ENCODE data around the gene CLNK. TPM values are rescaled to one million over a fixed set of nuclear protein-coding genes. Genes with fewer than 3 reads are reported as not detected.
A peak's percentile ranks its signal among the peaks of the same experiment; 100 is the strongest.

CLNK gene
- total and polyA plus RNA-seq, 5 donors from 2014 or later = 0.67 to 4.5 (median 2.5) TPM

DNA sequence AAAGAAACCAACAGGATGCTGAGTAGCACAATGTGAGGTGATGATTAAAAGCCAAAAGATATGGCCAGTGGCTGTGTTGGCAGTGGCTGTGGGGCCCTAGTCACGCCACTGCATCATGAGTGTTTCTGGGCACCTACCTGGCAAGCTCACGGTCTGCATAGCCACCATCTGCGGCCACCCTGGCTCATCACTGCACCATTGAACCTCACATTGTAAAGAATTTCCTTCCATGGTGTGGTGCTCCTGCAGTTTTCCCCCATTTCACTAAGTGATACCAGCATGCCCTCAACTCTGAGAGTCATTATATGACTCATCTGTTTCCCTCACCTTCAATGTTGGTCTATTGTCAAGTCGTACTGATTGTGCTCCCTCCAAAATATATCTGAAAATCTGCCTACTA lies 45.5 kb upstream of the CLNK start:
- H3K4me1 ChIP-seq (ENCODE audit: control insufficient read depth, insufficient read depth, low read length, poor library complexity, severe bottlenecking) = peaks cover 12% of the 10 kb centered on the region
- H3K4me1 Mint-ChIP-seq = peaks cover 17 to 74% (median 37%) of the 10 kb centered on the region in 4 donors
- peak overlapping the region; percentile 41 for H3K4me3 ChIP-seq (ENCODE audit: low read depth, low read length)
- H3K36me3 ChIP-seq (ENCODE audit: control insufficient read depth, insufficient read depth, low read length) = no peaks in the 10 kb centered on the region
- no peaks in the 10 kb centered on the region for H3K9me3 ChIP-seq (ENCODE audit: control insufficient read depth in 2 of 2, low read length in 2 of 2)
- H3K27ac Mint-ChIP-seq = peak overlapping the region; percentile 5 to 90 (median 49)
- no peaks in the 10 kb centered on the region for H3K27me3 ChIP-seq (ENCODE audit: control insufficient read depth, insufficient read depth, low read length)
- peaks cover 0 to under 1% (median 0%) of the 10 kb centered on the region in 7 donors for H3K9me3 Mint-ChIP-seq
- ATAC-seq (ENCODE audit: low read depth in 2 of 2) = no peak
- no peaks in the 10 kb centered on the region for H3K36me3 Mint-ChIP-seq
- peak overlapping the region; percentile 18 for H3K27ac ChIP-seq (ENCODE audit: insufficient read depth, low read length, poor library complexity, severe bottlenecking)
- no peak for DNase-seq
- H3K27me3 Mint-ChIP-seq = peaks cover 6% of the 10 kb centered on the region
- H3K4me3 Mint-ChIP-seq = peak overlapping the region; percentile 34 to 78 (median 62)

DNA sequence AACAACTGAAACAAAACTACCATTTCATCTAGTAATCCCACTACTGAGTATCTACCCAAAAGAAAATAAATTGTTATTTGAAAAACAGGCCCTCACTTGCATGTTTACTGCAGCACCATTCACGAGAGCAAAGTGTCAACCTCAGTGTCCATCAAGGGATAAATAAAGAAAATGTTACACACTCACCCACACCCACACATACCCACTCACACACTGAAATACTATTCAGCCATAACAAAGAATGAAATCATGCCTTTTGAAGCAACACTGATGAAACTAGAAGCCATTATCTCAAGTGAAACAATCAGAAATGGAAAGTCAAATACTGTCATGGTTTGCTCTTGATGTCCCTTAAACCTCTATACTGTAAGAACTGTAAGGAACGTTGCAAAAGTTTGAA lies 44.8 kb upstream of the CLNK start:
- peak overlapping the region; percentile 18 to 48 (median 32) for H3K4me3 Mint-ChIP-seq

DNA sequence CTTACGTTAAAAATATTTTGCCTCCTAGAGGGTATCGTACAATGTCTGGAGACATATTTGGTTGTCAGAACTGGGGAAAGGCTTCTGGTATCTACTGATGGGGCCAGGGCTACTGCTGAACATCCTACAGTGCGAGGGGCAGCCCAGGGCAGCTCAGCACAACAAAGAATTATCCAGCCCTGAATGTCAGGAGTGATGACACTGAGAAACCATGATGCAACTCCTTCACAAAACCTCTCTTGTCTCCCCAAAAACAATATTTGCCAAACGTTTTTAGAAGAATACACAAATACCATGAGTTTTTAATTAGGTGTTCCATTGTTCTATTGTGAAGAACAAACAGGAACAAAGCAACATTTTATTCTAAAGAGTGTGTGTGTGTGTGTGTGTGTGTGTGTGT lies 43.4 kb upstream of the CLNK start:
- peak overlapping the region in 2 of 3 donors; percentile 19 to 21 for H3K27ac Mint-ChIP-seq
- peaks cover 11 to 72% (median 33%) of the 10 kb centered on the region in 4 donors for H3K4me1 Mint-ChIP-seq
- H3K27ac ChIP-seq (ENCODE audit: insufficient read depth, low read length, poor library complexity, severe bottlenecking) = no peak overlapping the region
- no peak overlapping the region for H3K4me3 ChIP-seq (ENCODE audit: low read depth, low read length)
- ATAC-seq (ENCODE audit: low read depth in 2 of 2) = no peak
- peak overlapping the region in 1 of 4 donors; percentile 1 for H3K4me3 Mint-ChIP-seq
- H3K27me3 ChIP-seq (ENCODE audit: control insufficient read depth, insufficient read depth, low read length) = no peaks in the 10 kb centered on the region
- H3K9me3 ChIP-seq (ENCODE audit: control insufficient read depth in 2 of 2, low read length in 2 of 2) = no peaks in the 10 kb centered on the region
- peaks cover 6% of the 10 kb centered on the region for H3K27me3 Mint-ChIP-seq
- peaks cover 0 to 1% (median 0%) of the 10 kb centered on the region in 7 donors for H3K9me3 Mint-ChIP-seq
- H3K4me1 ChIP-seq (ENCODE audit: control insufficient read depth, insufficient read depth, low read length, poor library complexity, severe bottlenecking) = peaks cover 14% of the 10 kb centered on the region
- H3K36me3 ChIP-seq (ENCODE audit: control insufficient read depth, insufficient read depth, low read length) = no peaks in the 10 kb centered on the region
- DNase-seq = no peak
- no peaks in the 10 kb centered on the region for H3K36me3 Mint-ChIP-seq

More for the DNA sequence above, 44.8 kb upstream of the CLNK start:
- no peaks in the 10 kb centered on the region for H3K9me3 ChIP-seq (ENCODE audit: control insufficient read depth in 2 of 2, low read length in 2 of 2)
- Mint-ChIP-seq H3K36me3 (no peaks in the 10 kb centered on the region), H3K27me3 (peaks cover 6% of the 10 kb centered on the region), H3K9me3 (peaks cover 0 to 1% (median 0%) of the 10 kb centered on the region in 7 donors), H3K4me1 (peaks cover 17 to 72% (median 34%) of the 10 kb centered on the region in 4 donors), H3K27ac (peak overlapping the region; percentile 48 to 90 (median 53))
- DNase-seq (no peak), ATAC-seq (ENCODE audit: low read depth in 2 of 2) (no peak)
- H3K27me3 ChIP-seq (ENCODE audit: control insufficient read depth, insufficient read depth, low read length) = no peaks in the 10 kb centered on the region
- no peak overlapping the region for H3K27ac ChIP-seq (ENCODE audit: insufficient read depth, low read length, poor library complexity, severe bottlenecking)
- H3K4me3 ChIP-seq (ENCODE audit: low read depth, low read length) = peak overlapping the region; percentile 41
- H3K36me3 ChIP-seq (ENCODE audit: control insufficient read depth, insufficient read depth, low read length) = no peaks in the 10 kb centered on the region
- peaks cover 12% of the 10 kb centered on the region for H3K4me1 ChIP-seq (ENCODE audit: control insufficient read depth, insufficient read depth, low read length, poor library complexity, severe bottlenecking)

DNA sequence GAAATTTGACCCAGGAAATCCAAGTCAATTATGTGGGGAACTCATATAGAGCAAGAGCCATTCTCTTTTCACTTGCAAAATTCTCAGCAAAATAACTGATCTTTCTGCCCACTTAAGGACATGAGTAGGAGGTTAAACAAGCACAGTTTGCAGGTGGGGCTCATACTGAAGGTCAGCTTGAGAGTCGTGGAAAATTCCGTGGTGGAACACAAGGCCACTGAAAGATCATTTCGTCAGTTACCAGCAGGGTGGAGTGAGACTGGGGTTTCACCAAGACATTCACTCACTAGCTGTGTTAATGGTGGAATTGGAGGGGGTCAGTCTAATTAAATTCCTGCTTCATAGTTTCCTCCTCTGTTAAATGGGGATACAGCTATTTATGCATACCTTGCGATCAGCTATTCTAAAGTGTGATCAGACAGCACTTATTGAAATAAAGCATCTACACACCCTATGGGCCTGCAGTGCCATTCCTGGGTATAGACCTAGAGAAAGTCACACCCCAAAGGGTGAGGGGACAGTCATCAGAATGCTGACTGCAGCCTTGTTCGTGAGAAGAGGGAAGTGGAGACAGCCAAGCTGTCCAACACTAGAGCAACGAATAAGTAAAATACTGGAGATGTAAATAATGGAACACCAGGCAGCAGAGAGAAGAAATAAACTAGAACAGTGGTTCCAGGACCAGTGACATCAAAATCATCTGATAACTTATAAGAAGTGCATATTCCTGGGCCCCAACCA lies 42.7 kb upstream of the CLNK start:
- H3K4me1 ChIP-seq (ENCODE audit: control insufficient read depth, insufficient read depth, low read length, poor library complexity, severe bottlenecking) = peaks cover 15% of the 10 kb centered on the region
- Mint-ChIP-seq H3K36me3 (no peaks in the 10 kb centered on the region), H3K4me1 (peaks cover 11 to 72% (median 31%) of the 10 kb centered on the region in 4 donors), H3K4me3 (peak overlapping the region; percentile 0 to 45 (median 26)), H3K27ac (peak overlapping the region; percentile 19 to 84 (median 72)), H3K27me3 (peaks cover 6% of the 10 kb centered on the region), H3K9me3 (peaks cover 0 to 1% (median 0%) of the 10 kb centered on the region in 7 donors)
- peak overlapping the region; percentile 34 for H3K27ac ChIP-seq (ENCODE audit: insufficient read depth, low read length, poor library complexity, severe bottlenecking)
- H3K4me3 ChIP-seq (ENCODE audit: low read depth, low read length) = peak overlapping the region; percentile 4
- ATAC-seq (ENCODE audit: low read depth in 2 of 2) (no peak), DNase-seq (no peak)
- H3K36me3 ChIP-seq (ENCODE audit: control insufficient read depth, insufficient read depth, low read length) = no peaks in the 10 kb centered on the region
- H3K9me3 ChIP-seq (ENCODE audit: control insufficient read depth in 2 of 2, low read length in 2 of 2) = no peaks in the 10 kb centered on the region
- H3K27me3 ChIP-seq (ENCODE audit: control insufficient read depth, insufficient read depth, low read length) = no peaks in the 10 kb centered on the region

DNA sequence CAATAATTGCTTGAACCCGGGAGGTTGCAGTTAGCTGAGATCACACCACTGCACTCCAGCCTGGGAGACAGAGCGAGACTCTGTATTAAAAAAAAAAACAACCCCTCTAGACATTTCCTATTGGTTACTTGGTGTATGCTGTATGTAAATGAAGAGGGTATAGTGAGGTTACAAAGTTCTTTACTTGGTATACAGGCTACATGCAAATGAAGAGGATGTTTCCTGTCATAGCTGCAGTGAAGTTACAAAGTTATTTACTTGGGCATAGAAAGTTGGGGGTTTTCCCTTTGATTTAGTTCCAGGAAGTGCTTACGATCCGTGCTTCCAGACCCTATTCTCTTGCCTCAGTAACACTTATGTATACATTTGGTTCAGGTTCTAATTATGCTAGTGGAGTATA lies 38.4 kb upstream of the CLNK start:
- Histone ChIP-seq H3K27me3 (ENCODE audit: control insufficient read depth, insufficient read depth, low read length) (no peaks in the 10 kb centered on the region), H3K4me3 (ENCODE audit: low read depth, low read length) (peak overlapping the region; percentile 51), H3K4me1 (ENCODE audit: control insufficient read depth, insufficient read depth, low read length, poor library complexity, severe bottlenecking) (peaks cover 12% of the 10 kb centered on the region), H3K9me3 (ENCODE audit: control insufficient read depth in 2 of 2, low read length in 2 of 2) (no peaks in the 10 kb centered on the region), H3K36me3 (ENCODE audit: control insufficient read depth, insufficient read depth, low read length) (no peaks in the 10 kb centered on the region), H3K27ac (ENCODE audit: insufficient read depth, low read length, poor library complexity, severe bottlenecking) (peak overlapping the region; percentile 79)
- Mint-ChIP-seq H3K27ac (peak overlapping the region in 2 of 3 donors; percentile 42 to 81), H3K36me3 (no peaks in the 10 kb centered on the region), H3K4me3 (peak overlapping the region; percentile 74 to 84 (median 78)), H3K4me1 (peaks cover 5 to 68% (median 23%) of the 10 kb centered on the region in 4 donors), H3K27me3 (no peaks in the 10 kb centered on the region), H3K9me3 (peaks cover 0 to 1% (median 0%) of the 10 kb centered on the region in 7 donors)
- DNase-seq = peak in 2 of 3 donors; percentile 32 to 75
- ATAC-seq (ENCODE audit: low read depth in 2 of 2) = peak; percentile 71 to 81

DNA sequence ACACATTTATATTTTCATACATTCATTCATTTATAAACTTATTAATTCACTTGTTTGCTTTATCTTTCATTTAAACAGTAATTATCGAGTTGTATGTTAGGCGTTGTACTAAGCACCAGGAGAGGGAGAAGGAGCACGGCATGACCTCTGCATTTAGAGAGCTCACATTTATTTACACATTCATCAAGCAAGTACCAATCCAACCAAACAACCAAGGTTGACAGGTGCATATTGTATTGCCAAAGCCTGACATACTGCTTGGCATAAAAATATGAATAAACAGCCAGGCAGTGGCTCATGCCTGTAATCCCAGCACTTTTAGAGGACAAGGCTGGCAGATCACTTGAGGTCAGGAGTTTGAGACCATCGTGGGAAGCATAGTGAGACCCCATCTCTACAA lies 37.0 kb upstream of the CLNK start:
- Mint-ChIP-seq H3K9me3 (peaks cover 0 to 1% (median 0%) of the 10 kb centered on the region in 7 donors), H3K27ac (peak overlapping the region; percentile 42 to 81 (median 52)), H3K4me1 (peaks cover 9 to 58% (median 20%) of the 10 kb centered on the region in 4 donors), H3K36me3 (no peaks in the 10 kb centered on the region), H3K4me3 (peak overlapping the region; percentile 59 to 79 (median 76)), H3K27me3 (no peaks in the 10 kb centered on the region)
- no peak for ATAC-seq (ENCODE audit: low read depth in 2 of 2)
- Histone ChIP-seq H3K4me3 (ENCODE audit: low read depth, low read length) (peak overlapping the region; percentile 62), H3K27me3 (ENCODE audit: control insufficient read depth, insufficient read depth, low read length) (no peaks in the 10 kb centered on the region), H3K27ac (ENCODE audit: insufficient read depth, low read length, poor library complexity, severe bottlenecking) (peak overlapping the region; percentile 79), H3K36me3 (ENCODE audit: control insufficient read depth, insufficient read depth, low read length) (no peaks in the 10 kb centered on the region), H3K4me1 (ENCODE audit: control insufficient read depth, insufficient read depth, low read length, poor library complexity, severe bottlenecking) (peaks cover 17% of the 10 kb centered on the region), H3K9me3 (ENCODE audit: control insufficient read depth in 2 of 2, low read length in 2 of 2) (no peaks in the 10 kb centered on the region)
- no peak for DNase-seq

DNA sequence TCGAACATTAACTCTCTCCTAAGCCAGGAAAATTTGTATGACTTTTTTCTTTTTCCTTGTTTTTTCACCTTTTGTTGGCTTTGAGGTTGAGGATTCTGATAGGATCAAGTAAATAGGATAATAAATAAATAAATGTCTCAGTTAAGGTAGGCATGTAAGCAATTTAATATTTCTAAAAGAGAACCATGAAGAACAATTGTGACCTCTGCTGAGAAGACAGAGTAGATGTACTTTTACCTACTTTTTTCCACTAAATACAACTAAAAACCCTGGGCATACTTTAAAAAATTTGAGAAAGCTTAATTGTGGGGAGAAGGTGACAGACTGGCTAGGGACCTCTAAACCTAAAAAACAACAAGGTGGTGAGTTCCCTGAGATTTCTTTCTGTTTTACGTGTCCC lies 31.6 kb upstream of the CLNK start:
- H3K9me3 ChIP-seq (ENCODE audit: control insufficient read depth in 2 of 2, low read length in 2 of 2) = no peaks in the 10 kb centered on the region
- DNase-seq (no peak), ATAC-seq (ENCODE audit: low read depth in 2 of 2) (no peak)
- no peaks in the 10 kb centered on the region for H3K27me3 Mint-ChIP-seq
- peaks cover 12% of the 10 kb centered on the region for H3K4me1 ChIP-seq (ENCODE audit: control insufficient read depth, insufficient read depth, low read length, poor library complexity, severe bottlenecking)
- H3K27ac ChIP-seq (ENCODE audit: insufficient read depth, low read length, poor library complexity, severe bottlenecking) = peak overlapping the region; percentile 66
- no peaks in the 10 kb centered on the region for H3K36me3 ChIP-seq (ENCODE audit: control insufficient read depth, insufficient read depth, low read length)
- peak overlapping the region in 1 of 3 donors; percentile 93 for H3K27ac Mint-ChIP-seq
- H3K4me3 ChIP-seq (ENCODE audit: low read depth, low read length) = no peak overlapping the region
- peak overlapping the region in 2 of 4 donors; percentile 61 to 75 for H3K4me3 Mint-ChIP-seq
- H3K4me1 Mint-ChIP-seq = peaks cover 3 to 32% (median 16%) of the 10 kb centered on the region in 4 donors
- peaks cover 0 to 3% (median 0%) of the 10 kb centered on the region in 7 donors for H3K9me3 Mint-ChIP-seq
- H3K27me3 ChIP-seq (ENCODE audit: control insufficient read depth, insufficient read depth, low read length) = no peaks in the 10 kb centered on the region
- no peaks in the 10 kb centered on the region for H3K36me3 Mint-ChIP-seq
